ENCODE measurements around the gene MAPK12.

MAPK12 gene

DNA sequence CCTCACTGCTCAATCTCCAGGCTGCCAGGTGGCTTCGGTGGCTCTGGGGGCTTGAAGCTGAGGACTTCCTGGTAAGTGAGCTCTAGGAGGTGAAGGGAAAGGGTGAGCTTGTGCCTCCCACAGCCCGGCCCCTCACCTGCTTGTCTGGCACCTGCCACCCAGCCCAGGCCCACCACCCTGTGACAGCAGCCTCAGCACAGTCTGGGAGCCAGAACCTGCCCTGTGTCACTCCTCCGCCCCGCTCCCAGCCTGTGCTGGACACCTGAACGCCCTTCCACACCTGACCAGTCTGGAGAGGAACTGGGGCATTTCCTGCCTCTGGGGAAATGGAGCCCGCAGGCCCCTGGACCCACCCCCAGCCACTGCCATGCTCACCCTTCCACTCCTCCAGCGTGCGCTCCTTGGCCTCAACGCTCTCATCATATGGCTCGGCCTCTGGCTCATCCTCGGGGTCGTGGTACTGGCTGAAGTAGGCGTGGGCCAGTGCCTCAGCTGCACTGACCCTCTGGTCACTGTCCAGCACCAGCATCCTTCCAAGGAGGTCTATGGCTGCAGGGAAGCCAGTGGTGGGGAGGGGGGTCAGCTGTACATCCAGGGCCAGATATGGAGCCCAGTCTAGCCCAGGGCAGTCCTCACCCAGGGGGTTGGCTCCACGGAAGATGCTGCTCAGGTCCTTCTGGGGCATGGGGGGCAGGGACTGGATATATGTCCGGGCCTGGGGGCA, 3.6 kb upstream of the MAPK12 start:
- no peak for DNase-seq

DNA sequence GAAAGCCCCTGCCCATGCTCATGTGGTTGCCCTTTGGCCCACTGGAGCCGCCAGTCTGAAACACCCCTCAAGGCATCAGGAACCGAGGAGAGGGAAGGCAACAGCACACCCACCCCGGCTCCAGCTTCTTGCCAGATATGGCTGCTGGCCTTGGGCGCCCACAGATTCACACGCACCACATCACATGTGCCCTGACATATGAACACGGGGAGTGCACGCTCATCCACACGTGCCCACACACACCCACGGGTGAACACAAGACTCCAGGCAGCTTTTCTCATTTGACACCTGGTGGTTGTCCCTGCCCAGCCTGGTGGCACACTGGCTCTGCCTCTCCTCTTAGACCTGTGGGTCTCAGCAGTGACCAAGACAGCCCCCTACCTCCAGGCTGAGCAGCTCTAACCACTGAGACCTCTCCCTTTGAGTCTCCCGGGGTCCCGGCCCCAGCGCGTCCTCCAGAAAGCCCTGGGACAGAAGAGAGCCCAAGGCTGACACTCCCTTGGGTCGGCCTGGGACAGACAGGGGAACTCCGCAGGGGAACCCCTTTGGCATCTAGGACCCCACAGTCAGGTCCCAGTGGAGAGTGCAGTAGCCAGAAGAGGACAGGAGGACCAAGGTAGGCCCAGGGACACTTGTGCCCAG, 2.7 kb upstream of the MAPK12 start:
- DNase-seq = no peak

DNA sequence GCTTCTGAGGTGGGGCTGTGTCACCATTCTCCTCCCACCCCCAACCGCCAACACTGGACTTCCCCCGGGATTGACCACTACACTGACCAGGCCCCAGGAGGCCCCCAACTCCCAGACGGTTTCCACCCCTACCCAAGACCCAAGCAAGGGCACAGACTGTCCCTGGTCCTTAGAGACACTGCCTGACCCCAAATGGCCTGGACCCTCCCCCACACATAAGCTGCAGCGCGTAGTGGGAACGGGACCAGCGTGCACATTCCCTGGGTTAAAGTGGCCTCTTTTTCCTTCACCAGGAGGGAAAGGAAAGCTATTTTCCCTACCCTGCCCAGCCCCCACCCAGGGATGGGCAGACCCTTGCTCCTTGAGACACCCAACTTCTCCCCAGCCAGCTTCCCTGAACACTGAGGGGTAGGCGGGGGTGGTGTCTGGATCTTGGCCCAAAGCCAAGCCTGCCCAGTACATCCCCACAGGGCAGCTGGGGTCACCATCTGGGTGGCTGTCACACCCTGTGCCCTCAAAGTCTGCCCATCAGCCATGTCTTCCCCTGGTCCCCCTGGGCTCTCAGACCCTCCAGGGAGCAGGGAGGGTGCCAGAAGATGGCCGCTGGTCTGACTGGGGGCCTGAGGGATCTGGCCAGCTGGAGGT, 1.6 kb upstream of the MAPK12 start:
- no peak for DNase-seq

DNA sequence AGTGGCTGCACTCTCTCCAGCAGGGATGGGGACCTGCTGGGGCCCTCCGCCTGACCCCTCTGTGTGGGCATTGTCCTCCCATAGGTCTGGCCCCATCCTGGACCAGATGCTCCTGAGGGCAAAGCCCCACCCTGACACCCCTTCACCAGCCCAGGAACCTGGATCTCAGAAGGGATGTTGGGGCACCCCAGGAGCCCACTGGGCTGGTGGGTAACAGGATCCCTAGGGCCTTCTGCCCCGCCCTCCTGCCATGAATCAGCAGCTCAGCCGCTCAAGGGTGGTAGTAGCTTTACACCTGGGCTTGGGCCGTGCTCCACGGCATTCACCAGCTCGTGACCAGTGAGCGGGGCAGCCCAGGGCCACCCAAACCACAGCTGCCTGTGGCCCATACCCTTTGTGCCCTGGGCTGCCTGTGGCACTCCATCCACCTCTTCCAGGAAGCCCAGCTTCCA, 1.0 kb upstream of the MAPK12 start:
- DNase-seq = no peak

DNA sequence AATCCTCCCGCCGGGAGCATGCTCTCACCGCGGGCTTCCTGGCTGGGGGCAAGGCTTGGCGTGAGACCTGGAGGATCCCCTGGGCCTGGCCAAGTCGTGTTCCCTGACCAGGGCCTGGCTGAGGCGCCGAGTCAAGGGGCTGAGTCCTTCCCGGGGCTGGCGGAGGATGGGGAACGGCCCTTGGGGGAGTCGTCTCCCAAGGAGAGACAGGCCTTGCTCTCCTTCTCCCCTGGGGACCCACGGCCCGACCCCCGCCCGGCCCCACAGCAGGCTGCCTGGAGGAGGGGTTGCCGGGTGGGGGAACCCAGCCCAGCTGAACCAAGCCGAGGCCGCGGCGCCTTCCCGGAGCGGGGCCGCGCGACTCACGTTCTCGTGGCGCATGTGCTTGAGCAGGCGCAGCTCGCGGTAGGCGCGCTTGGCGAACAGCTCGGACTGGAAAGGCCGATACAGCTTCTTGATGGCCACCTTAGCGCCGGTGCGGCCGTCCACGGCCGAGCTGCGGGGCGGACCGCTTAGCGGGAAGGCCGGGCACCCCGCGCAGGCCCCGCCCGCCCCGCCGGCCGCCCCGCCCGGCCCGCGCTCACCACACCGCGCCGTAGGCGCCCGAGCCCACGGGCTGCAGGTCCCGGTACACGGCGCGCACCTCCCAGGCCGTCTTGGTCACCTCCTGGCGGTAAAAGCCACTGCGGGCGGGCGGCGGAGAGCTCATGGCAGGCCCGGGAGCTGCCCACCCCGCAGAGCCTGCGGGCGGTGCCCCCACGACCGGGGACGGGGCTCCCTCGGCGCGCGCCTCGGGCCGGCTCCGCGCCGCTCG, 475 bp downstream of the MAPK12 start:
- peak; percentile 10 to 16 for DNase-seq

DNA sequence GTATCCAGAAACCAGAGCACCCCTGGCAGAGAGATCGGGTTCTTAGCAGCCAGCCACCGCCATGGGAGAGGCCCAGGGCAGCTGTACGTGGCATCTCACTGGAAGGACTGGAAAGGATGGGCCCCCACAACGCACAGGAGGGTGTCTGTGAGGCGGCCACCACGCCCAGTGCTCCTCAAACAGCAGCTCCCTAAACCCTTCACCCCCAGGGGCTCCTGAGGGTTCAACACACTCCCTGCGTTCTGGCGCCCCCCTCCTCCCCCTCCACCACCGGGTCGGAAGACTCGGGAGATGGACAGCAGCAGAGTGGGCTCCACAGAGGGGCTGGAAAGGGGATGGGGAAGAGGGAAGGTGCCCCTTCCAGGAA, 1.1 kb downstream of the MAPK12 start:
- DNase-seq = no peak

DNA sequence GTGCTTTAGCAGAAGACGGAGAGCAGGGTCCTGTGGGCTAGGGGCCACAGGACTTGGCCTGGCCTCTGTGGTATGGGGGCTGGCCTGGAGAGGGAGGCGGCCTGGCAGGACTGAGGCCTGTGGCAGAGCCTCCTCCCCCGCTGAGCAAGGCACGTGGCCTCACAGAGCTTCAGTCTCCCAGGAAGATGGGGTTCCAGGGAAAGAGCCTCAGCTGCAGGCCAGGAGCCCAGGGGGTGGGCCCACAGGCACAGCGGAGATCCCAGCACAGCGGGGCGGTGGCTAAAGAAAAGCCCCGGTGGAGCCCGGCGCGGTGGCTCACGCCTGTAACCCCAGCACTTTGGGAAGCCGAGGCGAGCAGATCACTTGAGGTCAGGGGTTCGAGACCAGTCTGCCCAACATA, 2.2 kb downstream of the MAPK12 start:
- no peak for DNase-seq

DNA sequence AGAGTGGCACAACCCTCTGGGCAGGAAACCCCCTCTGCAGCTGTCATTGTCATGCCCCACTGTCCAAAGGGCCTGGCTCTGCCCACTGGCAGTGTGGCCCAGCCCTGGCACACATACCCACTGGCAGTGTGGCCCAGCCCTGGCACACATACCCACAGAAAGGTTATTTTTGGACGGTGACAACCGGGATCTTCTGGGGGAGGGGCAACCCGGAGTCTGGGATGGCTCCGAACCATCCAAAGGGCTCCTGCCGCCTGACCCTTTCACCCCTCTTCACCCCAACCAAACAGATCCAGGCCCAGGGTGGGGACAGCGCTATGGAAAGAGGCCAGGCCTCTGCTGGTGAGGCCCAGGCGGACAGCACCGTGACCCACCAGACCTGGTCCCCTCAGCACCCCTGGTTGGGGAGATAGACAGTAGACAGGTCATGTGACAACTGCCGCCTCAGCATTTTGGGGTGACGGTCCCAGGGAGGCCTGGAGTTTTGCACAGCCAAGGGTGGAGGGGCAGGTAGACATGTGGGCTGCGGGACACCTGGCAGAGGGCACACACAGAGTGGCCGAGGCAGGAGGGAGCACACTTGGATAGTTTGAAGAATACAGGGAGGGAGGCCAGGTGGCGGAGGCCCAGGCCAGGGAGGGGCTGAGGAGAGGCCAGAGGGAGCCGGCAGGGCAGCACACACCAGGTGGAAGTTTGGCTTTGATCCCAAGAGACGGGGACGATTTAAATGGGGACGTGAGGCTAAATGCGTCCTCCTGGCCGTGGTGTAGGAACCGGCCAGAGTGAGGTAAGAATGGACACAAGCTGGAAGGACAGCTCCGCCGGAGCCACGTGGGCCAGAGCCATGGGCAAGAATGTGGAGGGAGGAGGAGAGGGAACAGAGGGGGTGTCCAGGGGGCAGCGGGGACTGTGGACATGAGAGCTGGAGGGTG, 2.9 kb downstream of the MAPK12 start:
- DNase-seq = no peak

DNA sequence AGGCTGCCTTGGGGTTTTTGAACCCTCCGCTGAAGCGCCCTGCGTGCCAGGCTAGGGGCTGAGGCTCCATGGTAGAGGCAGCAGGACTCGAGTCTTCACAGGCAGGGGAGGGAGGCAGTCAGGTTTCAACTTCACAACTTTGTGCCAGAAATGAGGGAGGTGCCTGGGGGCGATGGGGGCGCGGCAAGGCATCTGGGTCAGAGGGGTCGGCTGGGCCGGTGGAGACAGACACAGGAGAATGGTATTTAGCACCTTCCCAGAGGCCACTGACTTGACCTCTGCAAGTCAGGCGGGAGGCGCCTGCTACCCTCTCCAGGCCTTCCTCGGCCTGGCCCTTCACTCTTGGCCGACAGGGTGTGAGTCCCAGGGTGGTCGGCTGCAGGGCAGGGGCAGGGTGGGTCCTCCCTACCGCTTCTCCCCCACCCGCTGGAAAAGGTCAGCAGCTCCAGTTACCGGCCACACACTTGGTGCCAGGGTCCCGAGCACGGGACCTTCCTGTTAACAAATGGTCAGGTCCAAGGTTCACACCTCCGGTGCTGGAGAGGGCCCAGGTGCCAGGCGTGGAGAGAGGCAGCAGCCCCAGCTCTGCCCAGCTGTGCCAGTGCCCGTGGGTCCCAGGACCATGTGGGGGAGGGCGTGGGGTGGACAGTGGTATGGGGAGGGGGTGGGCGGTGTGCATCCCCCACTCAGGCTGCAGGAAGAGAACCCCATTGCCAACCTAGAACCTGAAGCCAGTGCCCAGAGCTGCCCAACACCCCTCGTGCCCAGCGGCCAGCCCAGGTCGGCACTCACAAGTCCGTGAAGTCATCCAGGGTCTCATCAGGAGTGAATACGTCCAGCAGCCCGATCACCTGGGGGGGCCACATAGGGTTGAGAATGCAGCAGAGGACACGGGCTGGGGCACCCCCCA, 3.8 kb downstream of the MAPK12 start:
- no peak for DNase-seq

DNA sequence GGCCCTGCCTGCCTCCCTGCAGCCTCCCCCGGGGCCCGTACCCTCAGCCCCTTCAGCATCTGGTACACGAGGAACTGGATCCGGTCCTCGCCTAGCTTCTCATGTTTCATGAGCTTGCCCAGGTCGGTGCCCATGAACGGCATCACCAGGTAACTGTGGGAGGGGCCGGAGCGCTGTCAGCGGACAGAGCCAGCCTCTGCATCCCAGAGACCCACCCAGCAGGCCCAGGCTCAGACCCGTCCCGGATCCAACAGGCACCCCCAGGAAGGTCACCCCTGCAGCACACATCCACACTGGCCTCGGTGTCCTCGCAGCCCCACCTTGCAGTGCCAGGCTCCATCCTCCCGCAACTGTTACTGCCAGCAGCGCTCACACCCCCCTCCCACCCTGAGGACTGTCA, 4.4 kb downstream of the MAPK12 start:
- no peak for DNase-seq

DNA sequence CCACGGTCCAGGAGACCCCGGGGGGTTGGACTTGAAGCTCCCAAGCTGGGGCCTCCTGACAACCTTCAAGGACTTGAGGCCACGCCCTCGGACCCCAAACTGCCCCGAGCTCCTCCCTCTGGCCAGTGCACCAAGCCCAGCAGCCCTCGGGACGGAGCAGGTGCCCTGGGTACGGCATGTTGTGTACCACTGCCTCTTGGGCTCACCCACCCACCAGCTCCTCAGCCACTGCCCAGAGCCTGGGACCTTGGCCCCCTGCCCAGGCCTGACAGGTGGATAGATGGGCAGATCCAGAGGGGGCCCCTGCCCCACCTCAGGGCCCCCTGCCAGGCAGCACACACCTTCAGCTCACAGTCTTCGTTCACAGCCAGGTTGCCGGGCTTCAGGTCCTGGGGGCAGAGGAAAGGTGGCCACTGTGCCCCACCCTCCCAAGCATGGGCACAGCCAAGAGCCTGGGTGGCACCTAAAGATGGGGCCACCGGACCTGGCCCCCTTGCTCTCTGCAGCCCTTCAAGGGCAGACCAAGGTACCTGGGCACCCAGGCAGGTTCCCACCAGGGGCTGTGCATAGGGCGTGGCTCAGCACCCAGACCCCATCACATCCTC, 5.1 kb downstream of the MAPK12 start:
- no peak for DNase-seq

DNA sequence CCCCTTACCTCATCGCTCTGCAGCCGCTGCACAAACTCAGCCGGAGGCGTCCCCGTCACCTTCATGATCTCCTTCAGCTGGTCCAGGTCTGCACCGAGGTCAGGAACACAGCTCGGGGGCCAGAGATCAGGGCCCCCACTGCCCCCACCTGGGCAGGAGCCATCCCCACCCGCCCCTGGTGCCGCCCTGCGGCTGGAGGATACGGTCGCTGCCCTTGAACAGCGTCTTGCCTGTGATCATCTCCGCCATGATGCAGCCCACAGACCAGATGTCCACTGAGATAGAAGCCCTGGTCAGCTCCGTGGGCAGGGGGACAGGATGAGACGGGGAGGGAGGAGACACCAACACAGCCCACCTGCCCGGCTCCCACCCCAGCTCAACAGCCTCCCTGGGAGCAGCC, 5.9 kb downstream of the MAPK12 start:
- no peak for DNase-seq

DNA sequence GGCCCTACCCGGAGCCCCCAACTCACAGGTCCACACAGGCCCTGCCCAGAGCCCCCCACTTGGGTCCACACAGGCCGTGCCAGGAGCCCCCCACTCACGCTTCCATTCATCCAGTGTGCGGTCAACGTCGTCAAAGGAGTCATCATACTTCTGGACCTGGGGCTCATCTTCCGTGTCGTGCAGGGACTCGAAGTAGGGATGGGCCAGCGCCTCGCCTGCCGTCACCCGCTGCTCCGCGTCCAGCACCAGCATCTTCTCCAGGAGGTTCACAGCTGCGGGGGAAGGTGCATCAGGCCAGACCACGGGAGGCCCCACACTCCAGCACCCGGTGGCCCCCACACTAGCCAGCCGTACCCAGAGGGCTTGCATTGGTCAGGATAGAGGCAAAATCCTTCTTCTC, 6.4 kb downstream of the MAPK12 start:
- no peak for DNase-seq

DNA sequence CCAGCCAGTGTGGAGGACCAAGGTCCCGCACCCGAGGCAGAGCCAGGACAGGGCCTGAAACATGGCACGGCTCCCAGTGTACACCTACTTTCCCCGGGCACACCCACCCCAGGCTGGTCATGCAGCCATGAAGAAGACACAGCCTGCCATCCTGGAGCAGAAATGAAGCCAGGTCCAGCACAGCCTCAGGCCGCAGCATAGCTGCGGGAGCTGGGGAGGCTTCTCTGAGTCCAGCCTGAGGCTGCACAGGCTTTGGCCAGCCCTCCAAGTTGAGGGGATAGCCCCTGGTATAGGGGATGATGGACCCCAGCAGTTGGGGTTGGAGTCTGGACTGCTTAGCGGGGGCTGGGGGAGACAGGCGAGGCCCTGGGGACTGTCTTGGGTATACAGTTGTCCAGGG, 7.5 kb downstream of the MAPK12 start:
- DNase-seq = no peak

DNA sequence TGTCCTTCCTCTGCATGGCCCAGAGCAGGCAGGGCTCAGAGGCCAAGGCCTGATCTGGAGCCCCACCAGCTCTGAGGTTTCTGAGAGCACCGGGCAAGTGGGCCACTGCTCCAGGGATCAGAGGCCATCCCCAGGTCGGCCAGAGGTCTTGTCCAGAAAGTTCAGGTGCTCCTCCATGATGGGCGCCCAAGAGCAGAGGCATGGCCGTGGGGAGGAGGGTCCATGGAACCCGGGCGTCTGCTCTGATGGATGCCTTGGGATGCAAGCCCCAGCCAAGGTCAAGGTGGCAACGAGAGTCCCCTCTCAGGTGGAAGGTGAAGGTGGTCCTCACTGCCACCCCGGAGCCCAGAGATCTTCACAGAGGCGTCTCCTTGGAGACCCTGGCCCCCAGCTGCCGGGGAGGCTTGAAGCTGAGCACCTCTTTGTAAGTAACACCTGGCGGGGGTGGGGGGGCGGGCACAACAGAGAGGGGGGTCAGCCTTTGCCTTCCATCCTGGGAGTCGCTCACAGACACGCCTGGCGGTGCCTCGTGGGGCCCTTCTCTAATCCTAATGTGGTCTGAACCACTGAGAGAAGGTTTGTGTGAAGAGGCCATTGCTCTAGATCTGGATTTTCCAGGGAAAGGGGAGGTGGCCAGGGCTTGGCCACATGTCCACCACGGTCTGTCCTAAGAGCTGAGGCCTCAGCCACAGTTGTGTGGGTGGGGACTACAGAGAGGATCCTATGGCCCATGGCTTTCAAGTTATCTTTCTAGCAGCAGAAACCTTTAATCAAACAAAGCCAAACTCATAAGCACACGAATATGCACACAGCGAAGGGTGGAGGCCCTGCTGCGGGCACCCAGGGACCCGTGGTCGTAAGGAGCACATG, 8.2 kb downstream of the MAPK12 start:
- no peak for DNase-seq

DNA sequence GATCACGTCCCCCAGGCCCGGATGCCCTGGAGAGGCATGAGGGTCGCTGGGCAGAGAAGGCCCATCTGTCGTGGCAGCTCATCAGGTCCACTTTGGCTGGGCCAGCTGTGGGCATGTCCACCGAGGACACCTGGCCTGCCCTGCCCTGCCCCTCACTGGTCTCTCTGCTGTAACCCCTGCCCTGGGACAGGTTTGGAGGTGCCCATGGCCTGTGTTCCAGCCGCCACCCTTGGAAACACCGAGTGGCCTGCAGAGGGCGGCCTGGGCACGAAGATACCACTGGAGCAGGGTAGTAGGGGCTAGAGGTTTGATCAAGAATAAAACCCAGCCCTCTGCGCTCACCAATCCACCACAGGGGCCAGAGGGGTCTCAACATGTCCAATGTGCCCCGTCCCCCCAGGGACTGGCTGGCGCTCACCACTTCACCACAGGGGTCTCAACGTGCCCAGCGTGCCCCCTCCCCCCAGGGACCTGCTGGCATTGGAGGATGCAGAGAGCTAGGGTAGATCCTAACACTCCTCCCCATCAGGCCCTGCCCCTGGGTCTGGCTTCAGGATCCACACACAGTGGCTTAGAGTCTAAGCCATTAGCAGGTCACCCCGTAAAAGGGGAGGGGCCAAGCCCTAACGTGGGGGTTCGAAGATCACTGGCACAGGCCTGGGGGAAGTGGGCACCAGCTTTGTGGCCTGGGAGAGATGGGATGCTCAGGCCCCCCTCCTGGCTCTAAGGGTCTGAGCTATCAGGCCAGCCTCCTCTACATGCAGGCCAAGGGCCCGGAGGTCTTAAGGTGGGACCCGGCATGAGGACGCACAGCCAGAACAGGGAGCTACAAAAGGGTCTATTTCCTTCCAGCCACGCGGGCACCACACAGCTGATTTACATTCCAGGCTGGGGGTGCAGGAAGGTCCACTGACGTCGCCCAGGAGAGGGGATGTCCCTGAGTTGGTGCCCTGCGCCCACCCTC, 9.1 kb downstream of the MAPK12 start:
- peak; percentile 48 to 61 for DNase-seq

DNA sequence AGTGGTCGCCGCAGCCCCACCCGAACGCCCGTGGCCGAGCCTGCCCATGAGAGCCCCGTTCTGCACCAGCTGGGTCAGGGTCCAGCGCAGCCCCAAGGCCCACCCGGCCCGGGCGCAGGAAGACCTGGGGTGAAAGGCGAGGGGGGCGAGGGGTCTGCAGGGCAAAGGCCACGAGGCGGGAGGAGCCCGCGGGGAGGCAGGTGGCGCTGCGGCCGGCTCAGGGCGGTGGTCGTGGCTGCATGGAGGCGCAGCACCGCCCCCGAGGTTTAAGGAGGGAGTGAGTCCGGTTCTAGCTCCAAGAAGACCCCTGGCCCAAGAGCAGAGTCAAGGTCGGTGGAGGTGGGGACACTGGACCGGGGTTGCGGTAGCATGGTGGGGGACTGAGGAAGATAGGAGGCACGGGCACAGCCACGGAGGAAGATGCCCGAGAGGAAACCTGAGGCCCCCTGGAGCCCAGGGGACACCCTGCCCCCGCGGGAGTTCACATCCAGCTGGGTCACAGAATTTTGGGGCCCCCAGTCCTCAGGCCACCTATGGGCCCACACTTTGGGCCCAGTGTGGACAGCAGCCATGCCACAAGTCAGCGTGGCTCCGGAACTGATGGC, 9.9 kb downstream of the MAPK12 start:
- DNase-seq = no peak

Measured in AML-193 (cell line).